NCI-H345 (cell line): ENCODE data around the gene KCTD5.
A peak's percentile ranks its signal among the peaks of the same experiment; 100 is the strongest.
"Not testable (repeated sequence)": the region's sequence is repeated elsewhere in the genome, so short reads cannot be mapped to it uniquely, and the experiment has no call there.

Source experiments
- DNase-seq: peaks from one replicate; lab custom pipeline; 2025; lab: John Stamatoyannopoulos, UW

KCTD5 gene

GRCh38 chr16:2673066-2673999 is 9.0 kb upstream of the KCTD5 start:
- peak; percentile 96 for DNase-seq

- no peak for DNase-seq
These were observed 7.3 kb upstream of the KCTD5 start for GRCh38 chr16:2675021-2675420.

- DNase-seq, result no peak
These were observed 6.6 kb upstream of the KCTD5 start for GRCh38 chr16:2675714-2676113.

- DNase-seq, result not testable (repeated sequence)
These were observed 5.4 kb upstream of the KCTD5 start for GRCh38 chr16:2676937-2677336.

GRCh38 chr16:2678206-2678965 is 3.9 kb upstream of the KCTD5 start:
- not testable (repeated sequence) for DNase-seq

- not testable (repeated sequence) for DNase-seq
These were observed 2.4 kb upstream of the KCTD5 start for GRCh38 chr16:2679902-2680301.

- DNase-seq, result not testable (repeated sequence)
These were observed 2.0 kb upstream of the KCTD5 start for GRCh38 chr16:2680360-2680759.

- not testable (repeated sequence) for DNase-seq
These were observed 718 bp downstream of the KCTD5 start for GRCh38 chr16:2683041-2683440.

GRCh38 chr16:2686075-2686474 is 3.8 kb downstream of the KCTD5 start:
- DNase-seq, result not testable (repeated sequence)

GRCh38 chr16:2686912-2687507 is 4.7 kb downstream of the KCTD5 start:
- no peak for DNase-seq

GRCh38 chr16:2687531-2688308 is 5.4 kb downstream of the KCTD5 start:
- no peak for DNase-seq

- DNase-seq, result not testable (repeated sequence)
These were observed 7.1 kb downstream of the KCTD5 start for GRCh38 chr16:2689422-2689821.

- DNase-seq, result no peak
These were observed 7.9 kb downstream of the KCTD5 start for GRCh38 chr16:2689968-2690801.

GRCh38 chr16:2690852-2691251 is 8.5 kb downstream of the KCTD5 start:
- no peak for DNase-seq

GRCh38 chr16:2691491-2692248 is 9.3 kb downstream of the KCTD5 start:
- DNase-seq, result no peak

GRCh38 chr16:2692251-2692947 is 10.1 kb downstream of the KCTD5 start:
- DNase-seq, result no peak

GRCh38 chr16:2692948-2693651 is 10.8 kb downstream of the KCTD5 start:
- DNase-seq, result no peak

GRCh38 chr16:2696601-2697250 is 14.4 kb downstream of the KCTD5 start:
- DNase-seq, result not testable (repeated sequence)
